ENCODE measurements around the gene PRSS12. TPM values are rescaled to one million over a fixed set of nuclear protein-coding genes. Genes with fewer than 3 reads are reported as not detected.

PRSS12 gene
- polyA plus RNA-seq, 1 of the 3 experiments (the other 2 are of a cell fraction), result 137 TPM

GRCh38 chr4:118327554-118328241 is 25.1 kb downstream of the PRSS12 start:
- no peak overlapping the region for H3K9ac ChIP-seq
- H3F3A ChIP-seq (replicated peaks; ENCODE audit: insufficient read depth), result peaks cover 3% of the 10 kb centered on the region
- peak overlapping the region; percentile 72 to 83 for H3K27ac ChIP-seq (ENCODE audit: low read depth in 2 of 2, low read length in 1 of 2)
- H3K9me2 ChIP-seq, result no peaks in the 10 kb centered on the region
- CTCF ChIA-PET, result interaction anchor here (1.0 to 1.4 kb wide), 2 partner anchors 13 to 25 kb away, joined by 3 to 6 read pairs; partner anchors contain the start of gene PRSS12
- peaks cover 7 to 11% of the 10 kb centered on the region in 2 experiments; a peak in 3 of 4 replicates for H3K4me1 ChIP-seq (ENCODE audit: control insufficient read depth in 1 of 2, insufficient read depth in 2 of 2, low read depth in 1 of 2, low read length in 1 of 2)
- no peaks in the 10 kb centered on the region for H3K27me3 ChIP-seq (ENCODE audit: insufficient read depth)
- 6% methylated on average over 4 of the region's 4 CpGs for WGBS (ENCODE audit: low lambda C conversion rate)
- H2AFZ ChIP-seq (ENCODE audit: low read depth), result 0 out of 2 replicates have a peak overlapping the region, but pooled peaks have one; percentile 19
- POLR2A ChIA-PET, result no interaction called here
- peak overlapping the region in 1 of 2 experiments; percentile 26; a peak in 1 of 4 replicates for H3K4me3 ChIP-seq (ENCODE audit: low read depth in 2 of 2, low read length in 1 of 2)
- H3K9me3 ChIP-seq, result no peaks in the 10 kb centered on the region
- peak; percentile 22 for DNase-seq
- peak overlapping the region; percentile 30; the same call in 1 of the 2 replicates for H3K4me2 ChIP-seq
- H4K20me1 ChIP-seq (ENCODE audit: insufficient read depth), result no peaks in the 10 kb centered on the region
- peaks cover 6% of the 10 kb centered on the region for H3K79me2 ChIP-seq (ENCODE audit: insufficient read depth)
- H3K36me3 ChIP-seq (replicated peaks in 1 of 2; ENCODE audit: control insufficient read depth in 1 of 2, insufficient read depth in 2 of 2, low read length in 1 of 2), result peaks cover 12 to 18% of the 10 kb centered on the region in 2 experiments
- TF ChIP-seq CHD2 (IDR thresholded peaks at IDR 0.05; ENCODE audit: low read length, partially characterized antibody) (peak; percentile 41), NFIC (IDR thresholded peaks at IDR 0.05; ENCODE audit: borderline replicate concordance) (peak; percentile 83), TEAD4 (IDR thresholded peaks at IDR 0.05; ENCODE audit: borderline replicate concordance, insufficient read depth) (peak; percentile 91), TAF1 (IDR thresholded peaks at IDR 0.05; ENCODE audit: borderline replicate concordance, low read depth, low read length) (no peak), REST (IDR thresholded peaks at IDR 0.05; ENCODE audit: low read depth, low read length) (no peak), MXI1 (IDR thresholded peaks at IDR 0.05; ENCODE audit: low read depth, low read length) (no peak), EP300 (IDR thresholded peaks at IDR 0.05; ENCODE audit: borderline replicate concordance in 1 of 2, low read depth in 1 of 2, low read length in 1 of 2) (peak; percentile 88 to 92; a peak in 3 of 4 replicates), ELF1 (IDR thresholded peaks at IDR 0.05) (no peak; the same call in 1 of the 2 replicates), JUND (IDR thresholded peaks at IDR 0.05) (peak; percentile 88), EZH2phosphoT487 (IDR thresholded peaks at IDR 0.05; ENCODE audit: borderline replicate concordance, low read depth) (no peak), YY1 (IDR thresholded peaks at IDR 0.05; ENCODE audit: low read depth) (no peak), FOXM1 (IDR thresholded peaks at IDR 0.05; ENCODE audit: low read depth) (peak; percentile 94), SIN3A (IDR thresholded peaks at IDR 0.05; ENCODE audit: borderline replicate concordance, low read depth, low read length) (no peak), POLR2AphosphoS5 (IDR thresholded peaks at IDR 0.05; ENCODE audit: low read depth, low read length) (peak; percentile 89), MAX (IDR thresholded peaks at IDR 0.05; ENCODE audit: low read depth) (no peak), FOSL2 (IDR thresholded peaks at IDR 0.05; ENCODE audit: borderline replicate concordance, low read depth) (peak; percentile 66; the same call in 1 of the 2 replicates), GATA2 (CRISPR knock-in tag; IDR thresholded peaks at IDR 0.05) (peak; percentile 44; the same call in 1 of the 2 replicates), RCOR1 (IDR thresholded peaks at IDR 0.05; ENCODE audit: low read length) (peak; percentile 81; the same call in 1 of the 2 replicates), NRF1 (IDR thresholded peaks at IDR 0.05; ENCODE audit: low read depth, low read length) (no peak), IRF3 (IDR thresholded peaks at IDR 0.05; ENCODE audit: low read depth, low read length) (no peak), MEF2A (IDR thresholded peaks at IDR 0.05; ENCODE audit: borderline replicate concordance, low read depth) (peak; percentile 15; the same call in 1 of the 2 replicates), RAD21 (IDR thresholded peaks at IDR 0.05; ENCODE audit: low read length) (no peak; the same call in 1 of the 2 replicates), TCF12 (IDR thresholded peaks at IDR 0.05) (peak; percentile 97), GABPA (IDR thresholded peaks at IDR 0.05; ENCODE audit: low read depth) (no peak)
- TF ChIP-seq, protein P1, sequence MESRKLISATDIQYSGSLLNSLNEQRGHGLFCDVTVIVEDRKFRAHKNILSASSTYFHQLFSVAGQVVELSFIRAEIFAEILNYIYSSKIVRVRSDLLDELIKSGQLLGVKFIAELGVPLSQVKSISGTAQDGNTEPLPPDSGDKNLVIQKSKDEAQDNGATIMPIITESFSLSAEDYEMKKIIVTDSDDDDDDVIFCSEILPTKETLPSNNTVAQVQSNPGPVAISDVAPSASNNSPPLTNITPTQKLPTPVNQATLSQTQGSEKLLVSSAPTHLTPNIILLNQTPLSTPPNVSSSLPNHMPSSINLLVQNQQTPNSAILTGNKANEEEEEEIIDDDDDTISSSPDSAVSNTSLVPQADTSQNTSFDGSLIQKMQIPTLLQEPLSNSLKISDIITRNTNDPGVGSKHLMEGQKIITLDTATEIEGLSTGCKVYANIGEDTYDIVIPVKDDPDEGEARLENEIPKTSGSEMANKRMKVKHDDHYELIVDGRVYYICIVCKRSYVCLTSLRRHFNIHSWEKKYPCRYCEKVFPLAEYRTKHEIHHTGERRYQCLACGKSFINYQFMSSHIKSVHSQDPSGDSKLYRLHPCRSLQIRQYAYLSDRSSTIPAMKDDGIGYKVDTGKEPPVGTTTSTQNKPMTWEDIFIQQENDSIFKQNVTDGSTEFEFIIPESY (IDR thresholded peaks at IDR 0.05; ENCODE audit: borderline replicate concordance, low read depth), result 0 out of 2 replicates have a peak, but pooled peaks have one; percentile 66
